Testis (tissue), 2 donors: Measurements from ENCODE around the gene DUOXA1.

Experiments
- POLR2A ChIP-seq: fragments of 450-650 bp; IDR thresholded peaks from one replicate; pipeline ENCODE4 v1.6.1; 2017; ENCODE audit warnings: antibody characterized with exemption, mild to moderate bottlenecking, moderate library complexity
- TF ChIP-seq, protein P1 (sequence below), 3 experiments: fragments of 450-650 bp in 2 of 3; fragments of 200-600 bp in 1 of 3; sonication (generic) in 1 of 3; IDR thresholded peaks; one replicate each; pipeline ENCODE4 v1.5.1; 2016 to 2019; ENCODE audit warnings: antibody characterized with exemption in 3 of 3, mild to moderate bottlenecking in 2 of 3, moderate library complexity in 1 of 3

DNA sequence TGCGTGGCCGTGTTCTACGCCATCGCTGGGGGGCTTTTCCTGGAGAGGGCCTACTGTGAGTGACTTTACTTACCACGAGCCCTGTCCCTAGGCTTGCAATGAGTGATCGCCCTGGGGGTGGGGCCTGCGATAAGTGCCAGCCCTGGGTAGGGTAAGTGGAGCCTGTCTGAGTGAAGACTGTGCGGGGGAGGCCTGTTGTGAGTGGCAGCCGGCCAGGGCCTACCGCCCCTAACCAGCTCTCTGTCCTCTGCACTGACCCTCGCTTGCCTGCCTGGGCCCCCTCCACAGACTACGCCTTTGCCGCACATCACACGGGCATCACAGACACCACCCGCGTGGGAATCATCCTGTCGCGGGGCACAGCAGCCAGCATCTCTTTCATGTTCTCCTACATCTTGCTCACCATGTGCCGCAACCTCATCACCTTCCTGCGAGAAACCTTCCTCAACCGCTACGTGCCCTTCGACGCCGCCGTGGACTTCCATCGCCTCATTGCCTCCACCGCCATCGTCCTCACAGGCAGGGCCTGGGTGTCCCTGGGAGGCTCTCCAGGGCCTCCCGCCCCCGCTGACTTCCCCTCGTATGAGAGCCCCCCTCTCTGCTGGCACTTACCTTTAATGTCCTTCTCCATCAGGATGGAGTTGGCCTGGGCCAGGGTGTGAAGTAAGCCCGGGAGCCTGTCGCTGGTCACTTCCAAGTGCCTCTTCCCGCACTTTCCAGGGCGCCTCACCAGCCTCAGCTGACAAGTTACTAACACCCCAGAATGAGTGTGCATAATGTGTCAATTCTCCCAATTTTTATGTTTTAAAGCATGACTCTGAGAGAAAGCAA lies 22.5 kb upstream of the DUOXA1 start:
- TF ChIP-seq, protein P1, sequence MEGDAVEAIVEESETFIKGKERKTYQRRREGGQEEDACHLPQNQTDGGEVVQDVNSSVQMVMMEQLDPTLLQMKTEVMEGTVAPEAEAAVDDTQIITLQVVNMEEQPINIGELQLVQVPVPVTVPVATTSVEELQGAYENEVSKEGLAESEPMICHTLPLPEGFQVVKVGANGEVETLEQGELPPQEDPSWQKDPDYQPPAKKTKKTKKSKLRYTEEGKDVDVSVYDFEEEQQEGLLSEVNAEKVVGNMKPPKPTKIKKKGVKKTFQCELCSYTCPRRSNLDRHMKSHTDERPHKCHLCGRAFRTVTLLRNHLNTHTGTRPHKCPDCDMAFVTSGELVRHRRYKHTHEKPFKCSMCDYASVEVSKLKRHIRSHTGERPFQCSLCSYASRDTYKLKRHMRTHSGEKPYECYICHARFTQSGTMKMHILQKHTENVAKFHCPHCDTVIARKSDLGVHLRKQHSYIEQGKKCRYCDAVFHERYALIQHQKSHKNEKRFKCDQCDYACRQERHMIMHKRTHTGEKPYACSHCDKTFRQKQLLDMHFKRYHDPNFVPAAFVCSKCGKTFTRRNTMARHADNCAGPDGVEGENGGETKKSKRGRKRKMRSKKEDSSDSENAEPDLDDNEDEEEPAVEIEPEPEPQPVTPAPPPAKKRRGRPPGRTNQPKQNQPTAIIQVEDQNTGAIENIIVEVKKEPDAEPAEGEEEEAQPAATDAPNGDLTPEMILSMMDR (IDR thresholded peaks at IDR 0.05) = no peak
- no peak for TF ChIP-seq POLR2A
